ENCODE results near the gene TNIP2.

The TNIP2 gene

GRCh38 chr4:2715426-2715825, 40.7 kb downstream of the TNIP2 start:
- TF ChIP-seq ARNTL (CRISPR knock-in tag; IDR thresholded peaks at IDR 0.05; ENCODE audit: borderline replicate concordance, low read depth) (no peak), OSR1 (CRISPR knock-in tag; IDR thresholded peaks at IDR 0.05) (no peak), PPARA (CRISPR knock-in tag; IDR thresholded peaks at IDR 0.05; ENCODE audit: borderline replicate concordance) (no peak), ESRRG (CRISPR knock-in tag; IDR thresholded peaks at IDR 0.05) (no peak), RARB (CRISPR knock-in tag; IDR thresholded peaks at IDR 0.05) (no peak), CSDC2 (CRISPR knock-in tag; IDR thresholded peaks at IDR 0.05) (no peak), ZNF70 (CRISPR knock-in tag; IDR thresholded peaks at IDR 0.05) (no peak), TOX (CRISPR knock-in tag; IDR thresholded peaks at IDR 0.05; ENCODE audit: borderline replicate concordance) (no peak), TCF4 (CRISPR knock-in tag; IDR thresholded peaks at IDR 0.05; ENCODE audit: borderline replicate concordance) (no peak), PATZ1 (CRISPR knock-in tag; IDR thresholded peaks at IDR 0.05; ENCODE audit: borderline replicate concordance) (no peak), ZFP30 (CRISPR knock-in tag; IDR thresholded peaks at IDR 0.05) (no peak), CSRNP3 (CRISPR knock-in tag; IDR thresholded peaks at IDR 0.05) (no peak), ZNF565 (CRISPR knock-in tag; conservative IDR thresholded peaks at IDR 0.05; ENCODE audit: low read depth) (no peak), CREB5 (CRISPR knock-in tag; IDR thresholded peaks at IDR 0.05; ENCODE audit: low read depth) (no peak), BACH2 (CRISPR knock-in tag; IDR thresholded peaks at IDR 0.05; ENCODE audit: borderline replicate concordance) (no peak)
- TF ChIP-seq, protein P1, sequence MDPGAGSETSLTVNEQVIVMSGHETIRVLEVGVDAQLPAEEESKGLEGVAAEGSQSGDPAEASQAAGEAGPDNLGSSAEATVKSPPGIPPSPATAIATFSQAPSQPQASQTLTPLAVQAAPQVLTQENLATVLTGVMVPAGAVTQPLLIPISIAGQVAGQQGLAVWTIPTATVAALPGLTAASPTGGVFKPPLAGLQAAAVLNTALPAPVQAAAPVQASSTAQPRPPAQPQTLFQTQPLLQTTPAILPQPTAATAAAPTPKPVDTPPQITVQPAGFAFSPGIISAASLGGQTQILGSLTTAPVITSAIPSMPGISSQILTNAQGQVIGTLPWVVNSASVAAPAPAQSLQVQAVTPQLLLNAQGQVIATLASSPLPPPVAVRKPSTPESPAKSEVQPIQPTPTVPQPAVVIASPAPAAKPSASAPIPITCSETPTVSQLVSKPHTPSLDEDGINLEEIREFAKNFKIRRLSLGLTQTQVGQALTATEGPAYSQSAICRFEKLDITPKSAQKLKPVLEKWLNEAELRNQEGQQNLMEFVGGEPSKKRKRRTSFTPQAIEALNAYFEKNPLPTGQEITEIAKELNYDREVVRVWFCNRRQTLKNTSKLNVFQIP (CRISPR knock-in tag; IDR thresholded peaks at IDR 0.05; ENCODE audit: borderline replicate concordance, low read depth) = no peak
- no peak for ATAC-seq

DNA sequence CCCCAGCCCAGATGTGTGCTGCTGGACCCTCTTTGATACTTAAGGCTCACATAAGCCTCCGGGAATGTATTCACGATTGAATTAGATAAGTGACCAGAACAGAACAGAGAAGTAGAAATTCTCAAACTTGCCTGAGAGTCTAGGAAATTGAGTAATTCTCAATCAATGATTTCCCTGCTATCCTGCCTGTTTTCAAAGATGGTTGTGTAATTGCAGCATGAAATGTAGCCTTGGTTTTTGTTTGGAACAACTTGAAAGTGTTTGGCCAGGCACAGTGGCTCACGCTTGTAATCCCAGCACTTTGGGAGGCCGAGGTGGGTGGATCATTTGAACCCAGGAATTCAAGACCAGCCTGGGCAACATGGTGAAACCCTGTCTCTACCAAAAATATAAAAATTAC, 41.2 kb downstream of the TNIP2 start:
- TF ChIP-seq ZFP3 (CRISPR knock-in tag; IDR thresholded peaks at IDR 0.05) (no peak), CSRNP3 (CRISPR knock-in tag; IDR thresholded peaks at IDR 0.05) (no peak), CSDC2 (CRISPR knock-in tag; IDR thresholded peaks at IDR 0.05) (no peak), ZNF70 (CRISPR knock-in tag; IDR thresholded peaks at IDR 0.05) (no peak), ISL1 (CRISPR knock-in tag; IDR thresholded peaks at IDR 0.05) (no peak), PPARA (CRISPR knock-in tag; IDR thresholded peaks at IDR 0.05; ENCODE audit: borderline replicate concordance) (no peak), ARNTL (CRISPR knock-in tag; IDR thresholded peaks at IDR 0.05; ENCODE audit: borderline replicate concordance, low read depth) (no peak), SNAI2 (CRISPR knock-in tag; IDR thresholded peaks at IDR 0.05) (no peak), ZNF565 (CRISPR knock-in tag; conservative IDR thresholded peaks at IDR 0.05; ENCODE audit: low read depth) (no peak), ZNF8 (CRISPR knock-in tag; IDR thresholded peaks at IDR 0.05) (no peak), TOX (CRISPR knock-in tag; IDR thresholded peaks at IDR 0.05; ENCODE audit: borderline replicate concordance) (no peak), ESRRG (CRISPR knock-in tag; IDR thresholded peaks at IDR 0.05) (no peak), TCF4 (CRISPR knock-in tag; IDR thresholded peaks at IDR 0.05; ENCODE audit: borderline replicate concordance) (no peak), GLIS3 (CRISPR knock-in tag; IDR thresholded peaks at IDR 0.05) (no peak), ZFP30 (CRISPR knock-in tag; IDR thresholded peaks at IDR 0.05) (no peak), ZC3H10 (CRISPR knock-in tag; IDR thresholded peaks at IDR 0.05) (no peak), RARB (CRISPR knock-in tag; IDR thresholded peaks at IDR 0.05) (no peak), OSR1 (CRISPR knock-in tag; IDR thresholded peaks at IDR 0.05) (no peak), CREB5 (CRISPR knock-in tag; IDR thresholded peaks at IDR 0.05; ENCODE audit: low read depth) (no peak)
- TF ChIP-seq, protein P2, sequence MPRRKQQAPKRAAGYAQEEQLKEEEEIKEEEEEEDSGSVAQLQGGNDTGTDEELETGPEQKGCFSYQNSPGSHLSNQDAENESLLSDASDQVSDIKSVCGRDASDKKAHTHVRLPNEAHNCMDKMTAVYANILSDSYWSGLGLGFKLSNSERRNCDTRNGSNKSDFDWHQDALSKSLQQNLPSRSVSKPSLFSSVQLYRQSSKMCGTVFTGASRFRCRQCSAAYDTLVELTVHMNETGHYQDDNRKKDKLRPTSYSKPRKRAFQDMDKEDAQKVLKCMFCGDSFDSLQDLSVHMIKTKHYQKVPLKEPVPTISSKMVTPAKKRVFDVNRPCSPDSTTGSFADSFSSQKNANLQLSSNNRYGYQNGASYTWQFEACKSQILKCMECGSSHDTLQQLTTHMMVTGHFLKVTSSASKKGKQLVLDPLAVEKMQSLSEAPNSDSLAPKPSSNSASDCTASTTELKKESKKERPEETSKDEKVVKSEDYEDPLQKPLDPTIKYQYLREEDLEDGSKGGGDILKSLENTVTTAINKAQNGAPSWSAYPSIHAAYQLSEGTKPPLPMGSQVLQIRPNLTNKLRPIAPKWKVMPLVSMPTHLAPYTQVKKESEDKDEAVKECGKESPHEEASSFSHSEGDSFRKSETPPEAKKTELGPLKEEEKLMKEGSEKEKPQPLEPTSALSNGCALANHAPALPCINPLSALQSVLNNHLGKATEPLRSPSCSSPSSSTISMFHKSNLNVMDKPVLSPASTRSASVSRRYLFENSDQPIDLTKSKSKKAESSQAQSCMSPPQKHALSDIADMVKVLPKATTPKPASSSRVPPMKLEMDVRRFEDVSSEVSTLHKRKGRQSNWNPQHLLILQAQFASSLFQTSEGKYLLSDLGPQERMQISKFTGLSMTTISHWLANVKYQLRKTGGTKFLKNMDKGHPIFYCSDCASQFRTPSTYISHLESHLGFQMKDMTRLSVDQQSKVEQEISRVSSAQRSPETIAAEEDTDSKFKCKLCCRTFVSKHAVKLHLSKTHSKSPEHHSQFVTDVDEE (CRISPR knock-in tag; IDR thresholded peaks at IDR 0.05) = no peak
- no peak for ATAC-seq

Measured in SK-N-SH treated with all-trans-retinoic acid at 6 μM for 48 hours (cell line).